Hepatocyte (in vitro differentiated cells): ENCODE results near the gene FLVCR2. TPM values are rescaled to one million over a fixed set of nuclear protein-coding genes. Genes with fewer than 3 reads are reported as not detected.

Source experiments
- DNase-seq: peaks from one replicate; pipeline ENCODE4 v3.0.0-alpha.2; 2016; ENCODE audit warnings: low spot score
- H2AFZ ChIP-seq: fragments of 200-600 bp; sonication (generic); 2 replicates; pipeline ENCODE4 v1.6.0; 2016; ENCODE audit warnings: antibody characterized with exemption, mild to moderate bottlenecking
- H3K27ac ChIP-seq: fragments of 200-600 bp; sonication (generic); 2 replicates; pipeline ENCODE4 v1.5.1; 2016; ENCODE audit warnings: mild to moderate bottlenecking
- H3K27me3 ChIP-seq: fragments of 200-600 bp; sonication (generic); 2 replicates; pipeline ENCODE4 v1.6.1; 2016
- H3K36me3 ChIP-seq: fragments of 200-600 bp; sonication (generic); replicated peaks from 2 replicates; pipeline ENCODE4 v1.5.1; 2016; ENCODE audit warnings: low read depth; ENCODE audit not compliant: insufficient read depth
- H3K4me1 ChIP-seq: fragments of 200-600 bp; sonication (generic); 2 replicates; pipeline ENCODE4 v1.5.1; 2016; ENCODE audit warnings: mild to moderate bottlenecking, moderate library complexity; ENCODE audit not compliant: insufficient read depth
- H3K4me2 ChIP-seq: fragments of 200-600 bp; sonication (generic); 2 replicates; pipeline ENCODE4 v1.6.0; 2016
- H3K4me3 ChIP-seq: fragments of 200-600 bp; sonication (generic); 2 replicates; pipeline ENCODE4 v1.5.1; 2016; ENCODE audit warnings: mild to moderate bottlenecking
- H3K79me2 ChIP-seq: fragments of 200-600 bp; sonication (generic); 2 replicates; pipeline ENCODE4 v1.6.0; 2017; ENCODE audit warnings: mild to moderate bottlenecking
- H3K9me2 ChIP-seq: fragments of 200-600 bp; sonication (generic); replicated peaks from 2 replicates; pipeline ENCODE4 v1.6.0; 2017; ENCODE audit warnings: mild to moderate bottlenecking; ENCODE audit not compliant: insufficient read depth
- H3K9me3 ChIP-seq: fragments of 200-600 bp; sonication (generic); 2 replicates; pipeline ENCODE4 v1.5.1; 2016; ENCODE audit warnings: low read depth, mild to moderate bottlenecking
- H4K20me1 ChIP-seq: fragments of 200-600 bp; sonication (generic); 2 replicates; pipeline ENCODE4 v1.6.0; 2016; ENCODE audit warnings: mild to moderate bottlenecking; ENCODE audit not compliant: insufficient read depth, poor library complexity, severe bottlenecking
- CTCF ChIP-seq: fragments of 200-600 bp; sonication (generic); IDR thresholded peaks from 2 replicates; pipeline ENCODE4 v1.5.1; 2016; ENCODE audit warnings: antibody characterized with exemption, mild to moderate bottlenecking; ENCODE audit not compliant: poor library complexity
- EZH2 ChIP-seq: fragments of 200-600 bp; sonication (generic); IDR thresholded peaks from 2 replicates; pipeline ENCODE4 v1.6.1; 2016; ENCODE audit warnings: antibody characterized with exemption, mild to moderate bottlenecking, borderline replicate concordance
- EZH2phosphoT487 ChIP-seq: fragments of 200-600 bp; sonication (generic); IDR thresholded peaks from one replicate; pipeline ENCODE4 v1.6.1; 2018; ENCODE audit warnings: antibody characterized with exemption, mild to moderate bottlenecking, low read depth, moderate library complexity; ENCODE audit not compliant: unreplicated experiment, severe bottlenecking
- WGBS: methylation state at CpG from one replicate; pipeline ENCODE4 v1.1.6; 2016; ENCODE audit warnings: low lambda C conversion rate; ENCODE audit errors: missing lambda C conversion rate; 5-methylcytosine and 5-hydroxymethylcytosine counted together
- polyA plus RNA-seq: library from polyadenylated mRNA; unstranded; fragments of >200 nt; fragmentation: Nextera tagmentation; extraction: Ambion mirVana; gene quantifications from 2 replicates; pipeline ENCODE4 v1.2.1, GENCODE V29; 2016
- total RNA-seq: library from RNA; depleted of rRNA; stranded (reverse); fragments of >200 nt; gene quantifications from 2 replicates; pipeline ENCODE4 v1.2.3, GENCODE V29; 2014

Gene FLVCR2
- total and polyA plus RNA-seq, 2 experiments from 2014 or later = 9.5 to 10.1 TPM

- Histone ChIP-seq H3K4me1 (peaks cover 23% of the 10 kb centered on the region), H3K27me3 (no peaks in the 10 kb centered on the region), H3K79me2 (no peaks in the 10 kb centered on the region), H3K36me3 (no peaks in the 10 kb centered on the region), H3K4me3 (no peak overlapping the region), H4K20me1 (no peaks in the 10 kb centered on the region), H2AFZ (no peak overlapping the region), H3K9me2 (no peaks in the 10 kb centered on the region), H3K4me2 (no peak overlapping the region), H3K9me3 (no peaks in the 10 kb centered on the region), H3K27ac (no peak overlapping the region)
- 89% methylated on average over 5 of the region's 5 CpGs for WGBS
- DNase-seq = no peak
- TF ChIP-seq EZH2 = no peak
- TF ChIP-seq EZH2phosphoT487 = no peak
- TF ChIP-seq CTCF = no peak
Observed at GRCh38 chr14:75533791-75534555, 44.4 kb upstream of the FLVCR2 start.

DNA sequence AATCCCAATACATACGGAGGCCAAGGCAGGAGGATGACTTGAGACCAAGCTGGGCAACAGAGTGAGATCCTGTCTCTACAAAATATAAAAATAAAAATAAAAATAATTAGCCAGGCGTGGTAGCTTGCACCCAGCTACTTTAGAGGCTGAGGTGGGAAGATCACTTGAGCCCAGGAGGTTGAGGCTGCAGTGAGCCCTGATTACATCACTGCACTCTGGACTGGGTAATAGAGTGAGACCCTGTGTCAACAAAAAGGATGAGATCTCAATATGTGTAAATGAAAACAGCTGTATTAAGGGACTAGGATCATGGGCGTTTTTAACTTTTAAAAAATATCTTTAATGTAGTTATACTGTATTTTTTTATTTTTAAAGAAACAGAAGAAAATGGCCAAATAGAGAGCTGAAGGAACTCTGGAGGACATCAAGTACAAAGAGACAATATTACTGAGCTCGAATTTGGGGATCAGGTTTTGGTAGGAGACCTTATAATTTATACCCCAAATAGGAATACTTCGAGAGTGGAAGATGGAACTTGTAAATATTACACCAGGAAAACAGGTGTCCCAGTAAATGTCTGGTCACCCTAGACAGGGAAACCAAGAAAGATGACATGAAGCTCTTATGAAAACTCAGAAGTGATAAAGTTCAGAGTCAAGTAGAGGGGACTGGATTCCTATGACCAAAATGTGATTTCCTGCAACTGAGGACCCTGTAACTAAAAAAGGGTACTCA, 43.1 kb upstream of the FLVCR2 start:
- Histone ChIP-seq H3K4me3 (no peak overlapping the region), H3K9me2 (no peaks in the 10 kb centered on the region), H4K20me1 (no peaks in the 10 kb centered on the region), H2AFZ (no peak overlapping the region), H3K9me3 (no peaks in the 10 kb centered on the region), H3K4me1 (peaks cover 23% of the 10 kb centered on the region), H3K79me2 (no peaks in the 10 kb centered on the region), H3K36me3 (no peaks in the 10 kb centered on the region), H3K4me2 (no peak overlapping the region), H3K27ac (peak overlapping the region; percentile 82), H3K27me3 (no peaks in the 10 kb centered on the region)
- WGBS = 84% methylated on average over 5 of the region's 5 CpGs
- no peak for TF ChIP-seq CTCF
- TF ChIP-seq EZH2 = no peak
- DNase-seq = no peak

GRCh38 chr14:75537071-75537470, 41.3 kb upstream of the FLVCR2 start:
- Histone ChIP-seq H3K79me2 (no peaks in the 10 kb centered on the region), H3K9me2 (no peaks in the 10 kb centered on the region), H4K20me1 (no peaks in the 10 kb centered on the region), H3K4me2 (no peak overlapping the region), H2AFZ (no peak overlapping the region), H3K4me1 (peaks cover 23% of the 10 kb centered on the region), H3K4me3 (no peak overlapping the region), H3K36me3 (no peaks in the 10 kb centered on the region), H3K27me3 (no peaks in the 10 kb centered on the region), H3K9me3 (no peaks in the 10 kb centered on the region), H3K27ac (peak overlapping the region; percentile 94)
- WGBS = 85% methylated on average over 4 of the region's 4 CpGs
- DNase-seq = no peak
- TF ChIP-seq EZH2phosphoT487 (no peak), EZH2 (no peak), CTCF (no peak)
